ENCODE measurements around the gene TSPAN14.

Gene TSPAN14

DNA sequence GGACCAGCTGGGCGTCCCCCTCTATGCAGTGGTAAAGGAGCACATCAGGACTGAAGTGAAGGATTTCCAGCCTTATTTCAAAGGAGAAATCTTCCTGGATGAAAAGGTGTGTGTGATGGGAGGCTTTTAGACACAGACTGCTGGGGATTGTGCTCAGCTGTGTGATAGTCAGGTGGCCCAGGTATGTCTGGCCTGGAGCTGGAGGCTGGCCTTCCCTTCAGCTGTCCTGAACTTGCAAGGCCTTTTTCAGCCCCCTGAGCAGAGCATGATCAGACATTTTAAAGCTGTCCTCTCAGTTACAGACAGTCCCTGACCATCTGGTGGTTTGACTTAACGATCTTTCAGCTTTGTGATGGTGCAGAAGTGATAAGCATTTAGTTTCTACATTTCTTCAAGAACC lies 28.2 kb upstream of the TSPAN14 start:
- no peak for DNase-seq

GRCh38 chr10:80427541-80427940 lies 26.6 kb upstream of the TSPAN14 start:
- DNase-seq: no peak

GRCh38 chr10:80429521-80429973 lies 24.6 kb upstream of the TSPAN14 start:
- no peak for DNase-seq

- no peak for DNase-seq
These were observed 21.0 kb upstream of the TSPAN14 start for GRCh38 chr10:80433134-80433533.

DNA sequence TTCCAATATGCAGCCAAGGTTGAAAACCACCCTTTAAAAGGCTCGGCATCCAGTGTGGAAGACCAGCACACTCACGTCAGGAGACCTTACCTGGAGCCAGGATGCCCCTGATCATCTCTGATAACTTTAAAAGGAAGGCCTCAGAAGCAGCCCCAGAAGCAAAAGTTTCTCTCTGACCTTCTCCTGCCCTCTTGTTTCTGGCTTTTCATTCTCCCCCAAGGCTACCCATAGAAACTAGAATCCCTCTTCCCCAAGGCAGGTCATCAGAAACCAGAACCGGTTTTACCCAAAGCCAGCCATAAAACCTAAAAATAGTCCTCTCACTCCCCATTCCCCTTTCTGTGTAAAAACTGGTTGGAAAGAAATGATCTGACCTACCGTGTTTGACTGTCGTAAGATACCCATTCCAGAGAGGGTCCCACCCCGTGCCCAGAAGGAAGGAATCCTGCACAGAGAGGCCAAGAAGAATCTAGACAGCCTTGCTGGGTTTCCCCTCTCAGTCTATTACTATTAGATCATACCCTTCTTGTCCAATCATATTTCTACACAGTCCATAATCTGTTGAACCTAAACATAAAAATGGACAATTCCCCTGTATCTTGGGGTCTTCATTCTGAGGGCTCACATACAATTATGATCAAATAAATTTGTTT lies 17.5 kb upstream of the TSPAN14 start:
- DNase-seq: no peak

DNA sequence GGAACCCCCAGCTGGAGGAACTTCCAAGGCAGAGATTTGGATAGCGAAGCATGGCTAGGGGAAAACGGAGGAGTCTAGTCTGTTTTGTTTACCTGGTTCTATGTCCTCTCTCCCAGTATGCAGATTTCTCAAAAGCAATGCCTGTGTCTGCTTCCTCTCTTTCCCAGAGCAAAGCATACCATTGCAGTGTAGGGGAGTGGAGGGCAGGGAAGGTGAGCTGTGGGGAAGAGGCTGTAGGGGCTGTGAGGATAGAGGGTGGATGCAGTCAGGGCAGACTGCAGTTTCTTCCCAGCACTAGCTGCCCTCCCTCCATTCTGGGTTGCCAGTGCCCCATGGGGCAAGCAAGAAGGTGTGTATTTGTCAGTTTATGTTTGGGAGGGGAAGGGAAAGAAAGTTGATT lies 16.9 kb upstream of the TSPAN14 start:
- no peak for DNase-seq

- no peak for DNase-seq
These were observed 12.3 kb upstream of the TSPAN14 start for GRCh38 chr10:80441831-80442230.

- no peak for DNase-seq
These were observed 11.2 kb upstream of the TSPAN14 start for GRCh38 chr10:80442879-80443278.

DNA sequence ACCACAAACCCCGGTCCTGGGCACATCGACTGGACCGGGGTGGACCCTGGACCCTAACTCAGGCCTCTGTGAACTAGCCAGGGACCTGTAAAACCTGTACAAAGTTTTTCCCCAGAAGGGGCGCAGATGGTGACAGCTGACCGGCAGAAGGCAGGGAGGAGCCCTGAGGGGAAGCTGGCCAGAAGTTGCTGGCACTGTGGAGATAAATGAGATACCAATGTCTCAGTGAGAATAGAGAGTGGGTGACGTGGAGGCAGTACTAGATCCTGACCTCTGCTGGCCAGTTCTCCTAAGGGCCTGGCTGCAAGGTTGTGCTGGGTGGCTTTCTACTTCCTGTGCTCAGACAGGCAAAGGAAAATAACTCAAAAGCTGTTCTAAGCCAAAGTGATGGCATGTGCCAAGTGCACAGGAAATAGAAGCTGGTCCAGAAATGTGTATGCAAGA lies 10.6 kb upstream of the TSPAN14 start:
- DNase-seq: no peak

DNA sequence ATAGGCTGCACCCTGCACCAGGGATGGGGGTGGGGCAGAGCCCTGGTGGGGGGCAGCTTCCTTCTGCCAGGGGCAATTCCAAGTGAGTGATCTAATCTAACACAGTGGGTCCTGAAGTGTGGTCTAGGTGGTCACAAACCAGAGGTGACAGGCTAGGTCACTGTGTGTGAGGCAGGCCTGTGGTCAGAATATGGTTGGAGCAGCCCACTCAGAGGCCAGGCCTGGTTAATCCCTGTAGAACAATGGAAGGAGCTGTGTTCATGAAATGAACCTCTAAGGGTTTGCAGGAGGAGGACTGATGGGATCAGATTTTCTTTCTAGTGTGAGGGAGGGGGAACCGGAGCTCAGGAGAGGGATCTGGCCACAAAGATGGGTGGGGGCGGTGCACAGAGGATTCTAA lies 10.0 kb upstream of the TSPAN14 start:
- no peak for DNase-seq

GRCh38 chr10:80444646-80445319 lies 9.3 kb upstream of the TSPAN14 start:
- DNase-seq: no peak

- DNase-seq: no peak
These were observed 6.5 kb upstream of the TSPAN14 start for GRCh38 chr10:80447436-80448190.

GRCh38 chr10:80448209-80448942 lies 5.7 kb upstream of the TSPAN14 start:
- DNase-seq: no peak

GRCh38 chr10:80449520-80449919 lies 4.6 kb upstream of the TSPAN14 start:
- no peak for DNase-seq

- DNase-seq: no peak
These were observed 3.0 kb upstream of the TSPAN14 start for GRCh38 chr10:80451132-80451531.

DNA sequence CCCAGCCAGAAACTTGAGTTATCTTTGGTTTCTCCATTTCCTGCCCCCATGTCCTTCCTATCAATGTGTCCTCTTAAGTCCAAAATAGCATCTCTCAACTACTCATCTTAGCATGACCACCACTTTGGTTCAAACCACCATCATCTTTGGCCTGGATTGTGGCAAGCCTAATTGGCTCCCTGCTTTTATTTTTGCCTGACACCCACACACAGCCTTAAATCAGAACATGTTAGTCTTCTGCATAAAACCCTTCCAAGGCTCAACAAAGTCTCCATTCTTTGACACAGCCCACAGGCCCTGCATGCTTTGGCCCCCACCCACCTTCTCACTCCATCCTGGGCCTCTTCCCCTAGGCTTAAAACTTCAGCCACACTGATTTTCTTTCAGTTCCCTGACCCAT lies 2.0 kb upstream of the TSPAN14 start:
- no peak for DNase-seq

GRCh38 chr10:80452640-80453039 lies 1.5 kb upstream of the TSPAN14 start:
- no peak for DNase-seq

DNA sequence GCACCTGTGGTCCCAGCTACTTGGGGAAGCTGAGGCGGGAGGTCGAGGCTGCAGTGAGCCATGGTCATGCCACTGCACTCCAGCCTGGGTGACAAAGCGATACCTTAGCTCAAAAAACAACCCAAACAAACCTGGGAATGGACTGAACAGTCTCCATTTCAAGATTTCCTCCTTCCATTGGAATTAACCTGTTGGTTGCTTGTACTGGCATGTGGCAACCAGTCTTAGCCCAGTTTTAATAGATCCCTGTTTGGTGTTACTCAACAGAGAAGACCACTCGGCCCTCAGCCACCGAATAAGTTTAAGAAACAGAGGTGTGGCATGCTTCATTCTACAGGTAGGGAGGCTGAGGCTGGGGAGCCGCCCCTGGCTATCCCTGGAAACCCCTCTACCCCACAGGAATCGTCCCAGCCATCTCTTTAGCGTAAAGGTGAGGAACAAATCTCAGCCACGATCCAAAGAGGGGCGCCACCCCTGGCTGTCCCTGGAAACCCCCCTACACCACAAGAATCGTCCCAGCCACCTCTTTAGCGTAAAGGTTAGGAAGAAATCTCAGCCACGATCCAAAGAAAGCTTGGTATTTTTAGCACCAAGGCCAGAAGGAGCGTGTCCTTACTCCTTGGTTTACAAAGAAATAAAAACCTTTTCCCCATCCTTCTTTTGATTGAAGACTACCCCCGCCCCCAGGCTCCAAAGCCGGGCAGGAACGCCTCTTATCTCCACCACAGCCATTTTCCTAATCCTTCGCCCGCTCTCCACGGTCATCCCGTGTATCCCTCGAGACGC lies 861 bp upstream of the TSPAN14 start:
- DNase-seq: no peak

DNA sequence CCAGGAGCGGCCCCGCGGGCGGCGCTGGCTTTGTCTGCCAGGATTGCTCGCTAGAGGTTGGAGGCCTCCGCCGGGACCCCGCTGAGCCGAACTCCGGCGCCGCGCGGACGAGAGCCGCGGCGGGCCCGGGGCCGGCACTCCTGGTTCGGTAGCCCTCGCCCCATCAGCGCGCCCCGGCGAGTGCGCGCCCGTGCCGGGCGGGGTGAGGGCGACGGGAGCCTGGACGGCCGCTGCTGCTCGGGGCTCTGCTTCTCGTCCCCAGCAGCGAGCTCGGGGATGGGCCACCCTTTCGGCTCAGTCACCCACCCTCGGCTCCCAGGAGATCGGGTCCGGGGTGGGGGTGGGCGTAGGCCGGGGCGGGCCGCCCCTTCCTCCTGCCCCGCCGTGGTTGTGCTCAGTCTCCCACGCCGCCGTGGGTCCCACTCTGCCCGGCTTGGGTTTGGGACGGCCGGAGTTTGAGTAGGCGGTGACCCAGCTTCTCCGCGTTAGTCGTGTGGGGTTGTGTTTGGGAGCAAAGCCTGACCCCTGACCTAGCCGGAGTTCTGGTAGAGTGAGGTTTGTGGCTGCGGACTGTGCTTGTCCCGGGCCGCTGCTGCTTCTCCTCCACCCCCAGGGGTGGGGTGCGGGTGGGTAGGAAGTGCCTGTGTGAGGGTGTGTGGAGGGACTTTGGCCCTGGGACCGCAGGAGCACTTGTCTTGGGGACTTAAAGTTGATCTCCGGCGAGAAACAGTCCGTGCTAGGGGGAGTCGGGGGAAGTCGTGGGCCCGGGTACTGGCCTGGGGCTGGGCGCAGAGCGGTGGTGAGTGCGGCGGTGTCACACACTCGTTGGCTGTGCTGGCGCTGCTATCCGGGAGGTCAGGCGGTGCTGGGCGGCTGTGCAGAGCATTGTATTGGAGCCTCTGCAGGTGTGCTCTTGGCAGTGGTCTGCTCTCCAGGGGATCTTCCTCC lies 677 bp downstream of the TSPAN14 start:
- DNase-seq: no peak

- no peak for DNase-seq
These were observed 1.6 kb downstream of the TSPAN14 start for GRCh38 chr10:80455461-80456349.
